T-cell (primary cell): ENCODE data around the gene HEPACAM2. TPM values are rescaled to one million over a fixed set of nuclear protein-coding genes. Genes with fewer than 3 reads are reported as not detected.

Experiments
- ATAC-seq, 4 experiments: fragments of 200-7000 bp in 3 of 4; fragments of 150-1000 bp in 1 of 4; cut with Tn5 transposase; replicated peaks in 1 of 4; 1 replicate in 3 of 4; 2 replicates in 1 of 4; pipeline ENCODE4 v1.10.0; 2021; ENCODE audit warnings: moderate library complexity in 3 of 4, mild to moderate bottlenecking in 2 of 4, moderate number of reproducible peaks in 1 of 4
- CTCF ChIA-PET, 2 donors: fragments of 300-600 bp; sonication (Branson Sonifier 250); formaldehyde crosslinking; loops; one replicate each; lab custom pipeline; 2022; ENCODE audit warnings: antibody characterized with exemption in 2 of 2; lab: Charles Lee
- POLR2A ChIA-PET, 2 donors: fragments of 300-600 bp; sonication (Branson Sonifier 250); formaldehyde crosslinking; loops; one replicate each; lab custom pipeline; 2022; ENCODE audit warnings: antibody characterized with exemption in 2 of 2; lab: Charles Lee
- DNase-seq, 35 experiments: peaks; one replicate each; pipeline versions ENCODE4 v3.0.0 to v3.0.0-alpha.2; 2013 to 2023
- H3K27ac ChIP-seq: one replicate; pipeline ENCODE4 v1.5.1; 2013; ENCODE audit warnings: low read length
- H3K27me3 ChIP-seq, 2 experiments: replicated peaks in 1 of 2; 1 replicate in 1 of 2; 2 replicates in 1 of 2; pipeline versions ENCODE4 v1.6.1 to v1.7.0; 2013; ENCODE audit warnings: low read length in 1 of 2, mixed read lengths in 1 of 2; ENCODE audit not compliant: control insufficient read depth in 2 of 2, insufficient read depth in 2 of 2; ENCODE audit errors: extremely low read depth in 1 of 2
- H3K36me3 ChIP-seq, 2 donors: 1 replicate in 1 of 2; 2 replicates in 1 of 2; pipeline versions ENCODE4 v1.6.1 to v1.7.0; 2013; ENCODE audit warnings: low read length in 1 of 2; ENCODE audit not compliant: control insufficient read depth in 2 of 2, insufficient read depth in 1 of 2; ENCODE audit errors: extremely low read depth in 1 of 2
- H3K4me1 ChIP-seq, 2 experiments: 1 replicate in 1 of 2; 2 replicates in 1 of 2; pipeline versions ENCODE4 v1.6.1 to v1.7.0; 2013; ENCODE audit warnings: low read length in 2 of 2, mixed read lengths in 1 of 2; ENCODE audit not compliant: insufficient read depth in 2 of 2, control insufficient read depth in 1 of 2; ENCODE audit errors: extremely low read depth in 1 of 2
- H3K4me3 ChIP-seq, 2 donors: 1 replicate in 1 of 2; 2 replicates in 1 of 2; pipeline versions ENCODE4 v1.5.1 to v1.7.0; 2013; ENCODE audit warnings: mild to moderate bottlenecking in 2 of 2, low read length in 1 of 2, moderate library complexity in 1 of 2; ENCODE audit not compliant: control insufficient read depth in 1 of 2; ENCODE audit errors: extremely low read depth in 1 of 2
- H3K9me3 ChIP-seq: 2 replicates; pipeline ENCODE4 v1.7.0; 2013
- H3K27ac Mint-ChIP-seq, 2 donors: one replicate each; pipeline ENCODE4 v1.8.0; 2020 to 2021; ENCODE audit warnings: mild to moderate bottlenecking in 2 of 2, mixed read lengths in 2 of 2
- H3K27me3 Mint-ChIP-seq, 2 donors: one replicate each; pipeline ENCODE4 v1.8.0; 2021 to 2022; ENCODE audit warnings: mixed read lengths in 2 of 2
- H3K36me3 Mint-ChIP-seq: one replicate; pipeline ENCODE4 v1.8.0; 2021; ENCODE audit warnings: mixed read lengths
- H3K4me1 Mint-ChIP-seq, 3 donors: one replicate each; pipeline ENCODE4 v1.8.0; 2020 to 2022; ENCODE audit warnings: mixed read lengths in 3 of 3, mild to moderate bottlenecking in 1 of 3
- H3K4me3 Mint-ChIP-seq, 3 donors: one replicate each; pipeline ENCODE4 v1.8.0; 2020 to 2022; ENCODE audit warnings: mild to moderate bottlenecking in 3 of 3, mixed read lengths in 3 of 3, moderate library complexity in 3 of 3
- H3K9me3 Mint-ChIP-seq, 3 donors: one replicate each; pipeline ENCODE4 v1.8.0; 2020 to 2022; ENCODE audit warnings: mixed read lengths in 3 of 3
- WGBS: methylation state at CpG from one replicate; pipeline ENCODE4 v1.1.5; 2013; ENCODE audit warnings: missing lambda C conversion rate; ENCODE audit not compliant: insufficient coverage; 5-methylcytosine and 5-hydroxymethylcytosine counted together
- total RNA-seq, 35 experiments: library from RNA in 6 of 35; stranded (reverse) in 6 of 35; fragments of 120-200 nt in 1 of 35; gene quantifications; one replicate each; pipeline versions ENCODE4 v1.2.1 to v1.2.4 and lab custom pipeline; 2013 to 2026

Gene HEPACAM2
- total RNA-seq, 5 donors from 2014 or later (not counting 1 experiment from before 2014, with no cell fraction given) = 0.13 TPM; not detected in 4

GRCh38 chr7:93161181-93161762, 65.0 kb downstream of the HEPACAM2 start:
- ChIA-PET CTCF (no interaction called here), POLR2A (no interaction called here)
- no peak overlapping the region for H3K27ac Mint-ChIP-seq

GRCh38 chr7:93160410-93160809, 65.9 kb downstream of the HEPACAM2 start:
- Mint-ChIP-seq H3K27me3 (peaks cover 0 to 13% of the 10 kb centered on the region in 2 donors), H3K36me3 (no peaks in the 10 kb centered on the region), H3K4me3 (no peak overlapping the region), H3K9me3 (peaks cover 3 to 15% (median 4%) of the 10 kb centered on the region in 3 donors), H3K4me1 (peaks cover 0 to 4% (median 3%) of the 10 kb centered on the region in 3 donors), H3K27ac (no peak overlapping the region)
- WGBS = no CpG with 5 or more reads among the region's 1 CpG
- Histone ChIP-seq H3K36me3 (no peaks in the 10 kb centered on the region), H3K4me1 (no peaks in the 10 kb centered on the region), H3K27ac (no peak overlapping the region), H3K27me3 (peaks cover 0 to 2% of the 10 kb centered on the region in 2 experiments), H3K4me3 (no peak overlapping the region), H3K9me3 (no peaks in the 10 kb centered on the region)
- DNase-seq (no peak), ATAC-seq (no peak)
- POLR2A ChIA-PET = no interaction called here
- CTCF ChIA-PET = interaction anchor here in 1 of 2 donors (0.6 kb wide), 1 partner anchor 10 kb away, joined by 3 read pairs; no protein-coding TSS in a partner anchor

More at GRCh38 chr7:93161181-93161762, 65.0 kb downstream of the HEPACAM2 start:
- H3K9me3 ChIP-seq = no peaks in the 10 kb centered on the region
- no peak for ATAC-seq
- peaks cover 0 to 13% of the 10 kb centered on the region in 2 donors for H3K27me3 Mint-ChIP-seq
- H3K27ac ChIP-seq = no peak overlapping the region
- H3K4me3 ChIP-seq = no peak overlapping the region
- no peaks in the 10 kb centered on the region for H3K36me3 ChIP-seq
- H3K4me3 Mint-ChIP-seq = no peak overlapping the region
- no CpG with 5 or more reads among the region's 3 CpGs for WGBS
- no peak for DNase-seq
- H3K27me3 ChIP-seq = peaks cover 0 to 2% of the 10 kb centered on the region in 2 experiments
- H3K9me3 Mint-ChIP-seq = peaks cover 3 to 15% (median 4%) of the 10 kb centered on the region in 3 donors
- no peaks in the 10 kb centered on the region for H3K36me3 Mint-ChIP-seq
- no peaks in the 10 kb centered on the region for H3K4me1 ChIP-seq
- H3K4me1 Mint-ChIP-seq = peaks cover 0 to 10% (median 10%) of the 10 kb centered on the region in 3 donors

GRCh38 chr7:93159490-93159889, 66.8 kb downstream of the HEPACAM2 start:
- H3K27me3 ChIP-seq = peaks cover 0 to 2% of the 10 kb centered on the region in 2 experiments
- H3K27me3 Mint-ChIP-seq = peaks cover 0 to 13% of the 10 kb centered on the region in 2 donors
- no peak overlapping the region for H3K27ac ChIP-seq
- no peaks in the 10 kb centered on the region for H3K9me3 ChIP-seq
- no peak overlapping the region for H3K4me3 Mint-ChIP-seq
- H3K27ac Mint-ChIP-seq = no peak overlapping the region
- ChIA-PET POLR2A (no interaction called here), CTCF (no interaction called here)
- peaks cover 3 to 15% (median 4%) of the 10 kb centered on the region in 3 donors for H3K9me3 Mint-ChIP-seq
- no peaks in the 10 kb centered on the region for H3K36me3 ChIP-seq
- H3K36me3 Mint-ChIP-seq = no peaks in the 10 kb centered on the region
- DNase-seq = no peak
- ATAC-seq = no peak
- no peak overlapping the region for H3K4me3 ChIP-seq
- 94% methylated on average over 2 of the region's 3 CpGs for WGBS
- no peaks in the 10 kb centered on the region for H3K4me1 Mint-ChIP-seq
- no peaks in the 10 kb centered on the region for H3K4me1 ChIP-seq

GRCh38 chr7:93156884-93157283, 69.4 kb downstream of the HEPACAM2 start:
- Histone ChIP-seq H3K27ac (no peak overlapping the region), H3K36me3 (no peaks in the 10 kb centered on the region), H3K27me3 (peaks cover 0 to 2% of the 10 kb centered on the region in 2 experiments), H3K9me3 (no peaks in the 10 kb centered on the region), H3K4me3 (no peak overlapping the region), H3K4me1 (no peaks in the 10 kb centered on the region)
- H3K27ac Mint-ChIP-seq = no peak overlapping the region
- H3K4me1 Mint-ChIP-seq = no peaks in the 10 kb centered on the region
- 100% methylated on average over 1 of the region's 1 CpG for whole genome bisulfite sequencing
- H3K36me3 Mint-ChIP-seq = no peaks in the 10 kb centered on the region
- no peak overlapping the region for H3K4me3 Mint-ChIP-seq
- CTCF ChIA-PET = interaction anchor here in 1 of 2 donors (0.6 kb wide), 1 partner anchor 546 kb away, joined by 4 read pairs; no protein-coding TSS in a partner anchor
- POLR2A ChIA-PET = interaction anchor here in 1 of 2 donors (0.7 to 0.9 kb wide), 2 partner anchors 9 to 13 kb away, joined by 3 to 4 read pairs; no protein-coding TSS in a partner anchor
- H3K9me3 Mint-ChIP-seq = peaks cover 3 to 5% (median 4%) of the 10 kb centered on the region in 3 donors
- peaks cover 0 to 13% of the 10 kb centered on the region in 2 donors for H3K27me3 Mint-ChIP-seq
- DNase-seq (no peak), ATAC-seq (no peak)

GRCh38 chr7:93150200-93150835, 76.0 kb downstream of the HEPACAM2 start:
- Histone ChIP-seq H3K4me3 (no peak overlapping the region), H3K27ac (no peak overlapping the region), H3K4me1 (peaks cover 8 to 14% of the 10 kb centered on the region in 2 experiments), H3K27me3 (no peaks in the 10 kb centered on the region), H3K9me3 (no peaks in the 10 kb centered on the region), H3K36me3 (peaks cover 0 to 6% of the 10 kb centered on the region in 2 donors)
- ChIA-PET CTCF (interaction anchor here in 1 of 2 donors (0.7 to 0.9 kb wide), 2 partner anchors 10 to 529 kb away, joined by 3 read pairs; no protein-coding TSS in a partner anchor), POLR2A (no interaction called here)
- Mint-ChIP-seq H3K27ac (peak overlapping the region in 1 of 2 donors; percentile 2), H3K27me3 (no peaks in the 10 kb centered on the region), H3K4me3 (peak overlapping the region in 1 of 3 donors; percentile 7), H3K9me3 (no peaks in the 10 kb centered on the region), H3K36me3 (peaks cover 5% of the 10 kb centered on the region), H3K4me1 (peaks cover 30 to 35% (median 31%) of the 10 kb centered on the region in 3 donors)
- WGBS = 100% methylated on average over 1 of the region's 1 CpG
- no peak for ATAC-seq
- DNase-seq = no peak

- no peaks in the 10 kb centered on the region for H3K9me3 Mint-ChIP-seq
These were observed 77.5 kb downstream of the HEPACAM2 start for GRCh38 chr7:93148727-93149126.

More at GRCh38 chr7:93148727-93149126, 77.5 kb downstream of the HEPACAM2 start:
- CTCF ChIA-PET = no interaction called here
- DNase-seq = no peak
- H3K4me1 ChIP-seq = peaks cover 8 to 14% of the 10 kb centered on the region in 2 experiments
- no peak overlapping the region for H3K4me3 ChIP-seq
- POLR2A ChIA-PET = no interaction called here
- no peaks in the 10 kb centered on the region for H3K27me3 ChIP-seq
- no peaks in the 10 kb centered on the region for H3K27me3 Mint-ChIP-seq
- H3K27ac Mint-ChIP-seq = peak overlapping the region; percentile 97 to 98
- no peak for ATAC-seq
- WGBS = 71% methylated on average over 1 of the region's 3 CpGs
- H3K9me3 ChIP-seq = no peaks in the 10 kb centered on the region
- H3K27ac ChIP-seq = peak overlapping the region; percentile 74
- peaks cover 5% of the 10 kb centered on the region for H3K36me3 Mint-ChIP-seq
- peaks cover 0 to 21% of the 10 kb centered on the region in 2 donors for H3K36me3 ChIP-seq
- H3K4me1 Mint-ChIP-seq = peaks cover 30 to 41% (median 35%) of the 10 kb centered on the region in 3 donors
- H3K4me3 Mint-ChIP-seq = peak overlapping the region; percentile 86 to 87 (median 86)
